WTC11 (cell line): ENCODE results near the gene MRPL9.

ENCODE experiments used
- ATF3 ChIP-seq: sonication (generic); formaldehyde crosslinking; conservative IDR thresholded peaks from 2 replicates; pipeline ENCODE4 v1.8.1; 2022; ENCODE audit warnings: mild to moderate bottlenecking, missing genetic modification reagents
- CTCF ChIP-seq: fragments of 200-600 bp; IDR thresholded peaks from 2 replicates; pipeline ENCODE4 v1.8.0; 2022; ENCODE audit warnings: antibody characterized with exemption
- E2F5 ChIP-seq: sonication (generic); formaldehyde crosslinking; IDR thresholded peaks from 2 replicates; pipeline ENCODE4 v1.8.1; 2022; ENCODE audit warnings: mild to moderate bottlenecking, moderate library complexity, missing genetic modification reagents
- ELF4 ChIP-seq: sonication (generic); formaldehyde crosslinking; IDR thresholded peaks from 2 replicates; pipeline ENCODE4 v1.8.1; 2022; ENCODE audit warnings: low read depth, mild to moderate bottlenecking, moderate library complexity, missing genetic modification reagents
- ETV6 ChIP-seq: sonication (generic); formaldehyde crosslinking; IDR thresholded peaks from 2 replicates; pipeline ENCODE4 v1.8.1; 2022; ENCODE audit warnings: mild to moderate bottlenecking, missing genetic modification reagents
- MAX ChIP-seq: sonication (generic); formaldehyde crosslinking; IDR thresholded peaks from 2 replicates; pipeline ENCODE4 v1.8.0; 2022; ENCODE audit warnings: mild to moderate bottlenecking, missing genetic modification reagents
- MLX ChIP-seq: sonication (generic); formaldehyde crosslinking; IDR thresholded peaks from 2 replicates; pipeline ENCODE4 v1.8.1; 2023; ENCODE audit warnings: mild to moderate bottlenecking, missing genetic modification reagents, moderate library complexity
- NR3C1 ChIP-seq: sonication (generic); formaldehyde crosslinking; conservative IDR thresholded peaks from 2 replicates; pipeline ENCODE4 v1.8.1; 2023; ENCODE audit warnings: low read depth, mild to moderate bottlenecking, missing genetic modification reagents
- PREB ChIP-seq: sonication (generic); formaldehyde crosslinking; IDR thresholded peaks from 2 replicates; pipeline ENCODE4 v1.8.1; 2022; ENCODE audit warnings: mild to moderate bottlenecking, missing genetic modification reagents, moderate library complexity, borderline replicate concordance
- USF1 ChIP-seq: sonication (generic); formaldehyde crosslinking; IDR thresholded peaks from 2 replicates; pipeline ENCODE4 v1.8.0; 2022; ENCODE audit warnings: mild to moderate bottlenecking, missing genetic modification reagents

- TF ChIP-seq CTCF (no peak), MLX (CRISPR knock-in tag) (no peak), MAX (no peak), E2F5 (no peak), ELF4 (CRISPR knock-in tag) (no peak), PREB (CRISPR knock-in tag) (no peak), NR3C1 (no peak), ETV6 (CRISPR knock-in tag) (no peak), ATF3 (CRISPR knock-in tag) (no peak), USF1 (CRISPR knock-in tag) (no peak)
These were observed 39.1 kb upstream of the MRPL9 start for GRCh38 chr1:151802372-151802771.
